Smooth muscle cell (in vitro differentiated cells): ENCODE data around the gene ADGRV1. TPM values are rescaled to one million over a fixed set of nuclear protein-coding genes. Genes with fewer than 3 reads are reported as not detected.
A peak's percentile ranks its signal among the peaks of the same experiment; 100 is the strongest.

ENCODE experiments used
- DNase-seq: peaks from one replicate; lab custom pipeline; 2025; ENCODE audit not compliant: unreplicated experiment; lab: John Stamatoyannopoulos, UW
- H2AFZ ChIP-seq: fragments of 200-600 bp; sonication (generic); 2 replicates; pipeline ENCODE4 v1.6.0; 2016; ENCODE audit warnings: antibody characterized with exemption, low read depth, mild to moderate bottlenecking
- H3F3A ChIP-seq: fragments of 200-600 bp; sonication (generic); 2 replicates; pipeline ENCODE4 v1.6.0; 2017; ENCODE audit warnings: antibody characterized with exemption, low read depth
- H3K27ac ChIP-seq: fragments of 200-600 bp; sonication (generic); 2 replicates; pipeline ENCODE4 v1.5.1; 2016; ENCODE audit warnings: low read depth, mild to moderate bottlenecking
- H3K27me3 ChIP-seq: fragments of 200-600 bp; sonication (generic); 2 replicates; pipeline ENCODE4 v1.6.1; 2016; ENCODE audit warnings: low read depth, mild to moderate bottlenecking
- H3K36me3 ChIP-seq: fragments of 200-600 bp; sonication (generic); 2 replicates; pipeline ENCODE4 v1.5.1; 2016; ENCODE audit warnings: low read depth
- H3K4me1 ChIP-seq: fragments of 200-600 bp; sonication (generic); 2 replicates; pipeline ENCODE4 v1.5.1; 2016; ENCODE audit warnings: low read depth
- H3K4me2 ChIP-seq: fragments of 200-600 bp; sonication (generic); 2 replicates; pipeline ENCODE4 v1.6.0; 2016; ENCODE audit warnings: mild to moderate bottlenecking
- H3K4me3 ChIP-seq: fragments of 200-600 bp; sonication (generic); 2 replicates; pipeline ENCODE4 v1.5.1; 2016; ENCODE audit warnings: mild to moderate bottlenecking
- H3K79me2 ChIP-seq: fragments of 200-600 bp; sonication (generic); 2 replicates; pipeline ENCODE4 v1.6.0; 2016; ENCODE audit warnings: low read depth, mild to moderate bottlenecking
- H3K9ac ChIP-seq: fragments of 200-600 bp; sonication (generic); 2 replicates; pipeline ENCODE4 v1.6.0; 2016; ENCODE audit warnings: low read depth
- H3K9me3 ChIP-seq: fragments of 200-600 bp; sonication (generic); replicated peaks from 2 replicates; pipeline ENCODE4 v1.5.1; 2016; ENCODE audit warnings: low read depth
- H4K20me1 ChIP-seq: fragments of 200-600 bp; sonication (generic); 2 replicates; pipeline ENCODE4 v1.6.0; 2016; ENCODE audit warnings: low read depth
- WGBS: methylation state at CpG from one replicate; pipeline ENCODE4 v1.1.7; 2016; ENCODE audit warnings: low lambda C conversion rate; 5-methylcytosine and 5-hydroxymethylcytosine counted together
- polyA plus RNA-seq: library from polyadenylated mRNA; unstranded; fragments of >200 nt; fragmentation: Nextera tagmentation; extraction: Ambion mirVana; gene quantifications from 2 replicates; pipeline ENCODE4 v1.2.1, GENCODE V29; 2016
- total RNA-seq: library from RNA; depleted of rRNA; stranded (reverse); fragments of >200 nt; gene quantifications from 2 replicates; pipeline ENCODE4 v1.2.3, GENCODE V29; 2014
- TF ChIP-seq, protein P1 (sequence below): fragments of 200-600 bp; sonication (generic); IDR thresholded peaks from 2 replicates; pipeline ENCODE4 v1.5.1; 2017; ENCODE audit warnings: borderline replicate concordance, mild to moderate bottlenecking, antibody characterized with exemption; ENCODE audit not compliant: insufficient read depth, poor library complexity, severe bottlenecking

ADGRV1 gene
- total and polyA plus RNA-seq, 2 experiments from 2014 or later: 16.8 to 17.7 TPM

- H3K9ac ChIP-seq: no peak overlapping the region
- H3K9me3 ChIP-seq: no peaks in the 10 kb centered on the region
- H3K79me2 ChIP-seq: no peaks in the 10 kb centered on the region
- 94% methylated on average over 1 of the region's 1 CpG for WGBS
- H3K4me3 ChIP-seq: no peak overlapping the region
- H3K4me1 ChIP-seq: peaks cover 47% of the 10 kb centered on the region
- DNase-seq: no peak
- TF ChIP-seq, protein P1, sequence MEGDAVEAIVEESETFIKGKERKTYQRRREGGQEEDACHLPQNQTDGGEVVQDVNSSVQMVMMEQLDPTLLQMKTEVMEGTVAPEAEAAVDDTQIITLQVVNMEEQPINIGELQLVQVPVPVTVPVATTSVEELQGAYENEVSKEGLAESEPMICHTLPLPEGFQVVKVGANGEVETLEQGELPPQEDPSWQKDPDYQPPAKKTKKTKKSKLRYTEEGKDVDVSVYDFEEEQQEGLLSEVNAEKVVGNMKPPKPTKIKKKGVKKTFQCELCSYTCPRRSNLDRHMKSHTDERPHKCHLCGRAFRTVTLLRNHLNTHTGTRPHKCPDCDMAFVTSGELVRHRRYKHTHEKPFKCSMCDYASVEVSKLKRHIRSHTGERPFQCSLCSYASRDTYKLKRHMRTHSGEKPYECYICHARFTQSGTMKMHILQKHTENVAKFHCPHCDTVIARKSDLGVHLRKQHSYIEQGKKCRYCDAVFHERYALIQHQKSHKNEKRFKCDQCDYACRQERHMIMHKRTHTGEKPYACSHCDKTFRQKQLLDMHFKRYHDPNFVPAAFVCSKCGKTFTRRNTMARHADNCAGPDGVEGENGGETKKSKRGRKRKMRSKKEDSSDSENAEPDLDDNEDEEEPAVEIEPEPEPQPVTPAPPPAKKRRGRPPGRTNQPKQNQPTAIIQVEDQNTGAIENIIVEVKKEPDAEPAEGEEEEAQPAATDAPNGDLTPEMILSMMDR: no peak
- H4K20me1 ChIP-seq: no peaks in the 10 kb centered on the region
- peak overlapping the region; percentile 14 for H3K4me2 ChIP-seq
- H3K36me3 ChIP-seq: no peaks in the 10 kb centered on the region
- no peak overlapping the region for H2AFZ ChIP-seq
- peak overlapping the region; percentile 17 for H3K27ac ChIP-seq
- H3F3A ChIP-seq: peaks cover 13% of the 10 kb centered on the region
- no peaks in the 10 kb centered on the region for H3K27me3 ChIP-seq
Observed at GRCh38 chr5:91125916-91126315, 567.3 kb downstream of the ADGRV1 start.

- Histone ChIP-seq H3K27me3 (no peaks in the 10 kb centered on the region), H3K9ac (no peak overlapping the region), H4K20me1 (no peaks in the 10 kb centered on the region), H3K4me2 (peak overlapping the region; percentile 14), H3K4me3 (no peak overlapping the region), H2AFZ (no peak overlapping the region), H3K79me2 (no peaks in the 10 kb centered on the region), H3K27ac (peak overlapping the region; percentile 17), H3K36me3 (no peaks in the 10 kb centered on the region), H3K4me1 (peaks cover 47% of the 10 kb centered on the region), H3K9me3 (no peaks in the 10 kb centered on the region), H3F3A (peaks cover 9% of the 10 kb centered on the region)
- no peak for DNase-seq
- TF ChIP-seq, protein P1: no peak
- WGBS: 36% methylated on average over 1 of the region's 1 CpG
Observed at GRCh38 chr5:91126448-91126847, 567.9 kb downstream of the ADGRV1 start.

DNA sequence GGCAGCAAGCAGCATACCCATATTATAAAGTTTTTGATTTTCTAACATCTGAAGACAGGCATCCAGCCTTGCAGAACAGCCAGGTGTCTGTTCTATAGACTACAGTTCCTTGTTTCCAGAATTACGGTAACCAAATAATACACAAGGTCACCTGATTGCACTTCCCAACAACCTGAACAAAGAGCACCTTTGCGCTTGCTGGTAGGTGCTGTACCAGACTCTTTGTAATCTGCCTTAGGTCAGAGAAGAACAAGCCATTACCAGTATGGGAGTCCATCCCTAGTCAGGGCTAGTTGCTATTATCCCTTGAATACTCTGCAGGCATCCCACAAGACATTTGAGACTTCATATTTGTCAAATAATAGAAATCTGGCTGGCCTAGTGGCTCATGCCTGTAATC, 568.3 kb downstream of the ADGRV1 start:
- H3K36me3 ChIP-seq: no peaks in the 10 kb centered on the region
- H3K27ac ChIP-seq: peak overlapping the region; percentile 30
- TF ChIP-seq, protein P1: no peak
- H3K9me3 ChIP-seq: no peaks in the 10 kb centered on the region
- H4K20me1 ChIP-seq: no peaks in the 10 kb centered on the region
- peaks cover 5% of the 10 kb centered on the region for H3F3A ChIP-seq
- H3K4me3 ChIP-seq: no peak overlapping the region
- WGBS: 94% methylated on average over 2 of the region's 2 CpGs
- H2AFZ ChIP-seq: no peak overlapping the region
- H3K4me2 ChIP-seq: no peak overlapping the region
- H3K9ac ChIP-seq: no peak overlapping the region
- peaks cover 43% of the 10 kb centered on the region for H3K4me1 ChIP-seq
- H3K79me2 ChIP-seq: no peaks in the 10 kb centered on the region
- DNase-seq: no peak
- H3K27me3 ChIP-seq: no peaks in the 10 kb centered on the region

GRCh38 chr5:91127456-91128081, 569.0 kb downstream of the ADGRV1 start:
- Histone ChIP-seq H3K27ac (peak overlapping the region; percentile 30), H3K4me2 (peak overlapping the region; percentile 17), H3K9me3 (no peaks in the 10 kb centered on the region), H3K4me1 (peaks cover 36% of the 10 kb centered on the region), H4K20me1 (no peaks in the 10 kb centered on the region), H3K27me3 (no peaks in the 10 kb centered on the region), H3K79me2 (no peaks in the 10 kb centered on the region), H2AFZ (no peak overlapping the region), H3K36me3 (no peaks in the 10 kb centered on the region), H3K4me3 (no peak overlapping the region), H3F3A (peaks cover 3% of the 10 kb centered on the region), H3K9ac (no peak overlapping the region)
- TF ChIP-seq, protein P1: no peak
- DNase-seq: no peak
- WGBS: 71% methylated on average over 1 of the region's 1 CpG
